ENCODE data around the gene ISG20.

GRCh38 chr15:88661761-88662556 lies 23.1 kb downstream of the ISG20 start:
- TF ChIP-seq POLR2A (IDR thresholded peaks at IDR 0.05) = no peak
- no peak for TF ChIP-seq CTCF (IDR thresholded peaks at IDR 0.05)

All from thyroid gland (tissue), 4 donors.